OCI-LY7 (cell line): Measurements from ENCODE around the gene SPEM1. TPM values are rescaled to one million over a fixed set of nuclear protein-coding genes. Genes with fewer than 3 reads are reported as not detected.

Experiments
- BruUV-seq: library from RNA; stranded (reverse); fragments of 400-500 nt; replicated peaks from 2 replicates; lab custom pipeline; 2021; lab: Mats Ljungman, UMichigan
- CTCF ChIA-PET: fragments of 300-600 bp; sonication (Branson Sonifier 250); formaldehyde crosslinking; loops from one replicate; lab custom pipeline; 2022; ENCODE audit warnings: antibody characterized with exemption; ENCODE audit not compliant: unreplicated experiment; lab: Charles Lee
- POLR2A ChIA-PET: fragments of 300-600 bp; sonication (Branson Sonifier 250); formaldehyde crosslinking; loops from one replicate; lab custom pipeline; 2022; ENCODE audit warnings: antibody characterized with exemption; lab: Charles Lee
- DNase-seq: peaks from one replicate; pipeline ENCODE4 v3.0.0-alpha.2; 2015; ENCODE audit warnings: low spot score
- H2AFZ ChIP-seq: fragments of 200-600 bp; sonication (generic), shearing (Covaris generic); 2 replicates; pipeline ENCODE4 v1.6.1; 2014; ENCODE audit warnings: mild to moderate bottlenecking, antibody characterized with exemption, low read length, moderate library complexity
- H3K27ac ChIP-seq: fragments of 200-600 bp; sonication (generic); 2 replicates; pipeline ENCODE4 v1.5.1; 2014; ENCODE audit warnings: mixed run types, low read depth, mild to moderate bottlenecking, moderate library complexity, low read length, inconsistent platforms; ENCODE audit not compliant: poor library complexity, severe bottlenecking
- H3K36me3 ChIP-seq: fragments of 200-600 bp; sonication (generic); 2 replicates; pipeline ENCODE4 v1.6.1; 2014; ENCODE audit warnings: mild to moderate bottlenecking, antibody characterized with exemption, low read length, moderate library complexity, mixed read lengths; ENCODE audit not compliant: insufficient read depth
- H3K4me1 ChIP-seq: fragments of 200-600 bp; sonication (generic); 2 replicates; pipeline ENCODE4 v1.5.1; 2014; ENCODE audit warnings: mild to moderate bottlenecking, low read length; ENCODE audit not compliant: insufficient read depth, poor library complexity, severe bottlenecking
- H3K4me2 ChIP-seq: fragments of 200-600 bp; sonication (generic); 2 replicates; pipeline ENCODE4 v1.6.1; 2014; ENCODE audit warnings: mild to moderate bottlenecking, low read length
- H3K4me3 ChIP-seq: fragments of 200-600 bp; sonication (generic); 2 replicates; pipeline ENCODE4 v1.5.1; 2014; ENCODE audit warnings: mild to moderate bottlenecking, low read depth, low read length; ENCODE audit not compliant: poor library complexity, severe bottlenecking
- H3K79me2 ChIP-seq: fragments of 200-600 bp; sonication (generic); 2 replicates; pipeline ENCODE4 v1.6.1; 2016; ENCODE audit warnings: low read depth, mild to moderate bottlenecking, low read length, moderate library complexity, mixed read lengths; ENCODE audit not compliant: insufficient read depth
- H3K9me2 ChIP-seq: fragments of 200-600 bp; sonication (generic); 2 replicates; pipeline ENCODE4 v1.6.1; 2016; ENCODE audit warnings: mild to moderate bottlenecking, low read length, mixed read lengths; ENCODE audit not compliant: insufficient read depth
- H3K9me3 ChIP-seq: fragments of 200-600 bp; sonication (generic); 2 replicates; pipeline ENCODE4 v1.6.1; 2014; ENCODE audit warnings: mild to moderate bottlenecking, mixed run types, low read length, mixed read lengths
- H4K20me1 ChIP-seq: fragments of 200-600 bp; sonication (generic); 2 replicates; pipeline ENCODE4 v1.6.1; 2014; ENCODE audit warnings: mild to moderate bottlenecking, antibody characterized with exemption, low read length, moderate library complexity, mixed read lengths; ENCODE audit not compliant: insufficient read depth
- EZH2phosphoT487 ChIP-seq: fragments of 200-600 bp; sonication (generic); IDR thresholded peaks from 2 replicates; pipeline ENCODE4 v1.6.1; 2018; ENCODE audit warnings: low read depth, borderline replicate concordance, mild to moderate bottlenecking, mixed run types, antibody characterized with exemption, low read length, moderate library complexity, mixed read lengths
- intact Hi-C: fragments of 100-400 bp; cut with micrococcal nuclease; formaldehyde crosslinking; loops from one replicate; pipeline ENCODE4 v1.10.0; 2022; ENCODE audit not compliant: unreplicated experiment
- total RNA-seq, 2 experiments: library from RNA; depleted of rRNA in 1 of 2; stranded (reverse); fragments of >200 nt in 1 of 2; shearing (Covaris generic) in 1 of 2; gene quantifications; 2 replicates each; pipeline ENCODE4 v1.2.3, GENCODE V29; 2014 to 2022
- TF ChIP-seq, protein P1 (sequence below): fragments of 200-600 bp; sonication (generic); conservative IDR thresholded peaks from 2 replicates; pipeline ENCODE4 v1.5.1; 2014; ENCODE audit warnings: mild to moderate bottlenecking, antibody characterized with exemption, low read length, moderate library complexity, mixed read lengths

Gene SPEM1
- total RNA-seq, 2 experiments from 2014 or later, result not detected

DNA sequence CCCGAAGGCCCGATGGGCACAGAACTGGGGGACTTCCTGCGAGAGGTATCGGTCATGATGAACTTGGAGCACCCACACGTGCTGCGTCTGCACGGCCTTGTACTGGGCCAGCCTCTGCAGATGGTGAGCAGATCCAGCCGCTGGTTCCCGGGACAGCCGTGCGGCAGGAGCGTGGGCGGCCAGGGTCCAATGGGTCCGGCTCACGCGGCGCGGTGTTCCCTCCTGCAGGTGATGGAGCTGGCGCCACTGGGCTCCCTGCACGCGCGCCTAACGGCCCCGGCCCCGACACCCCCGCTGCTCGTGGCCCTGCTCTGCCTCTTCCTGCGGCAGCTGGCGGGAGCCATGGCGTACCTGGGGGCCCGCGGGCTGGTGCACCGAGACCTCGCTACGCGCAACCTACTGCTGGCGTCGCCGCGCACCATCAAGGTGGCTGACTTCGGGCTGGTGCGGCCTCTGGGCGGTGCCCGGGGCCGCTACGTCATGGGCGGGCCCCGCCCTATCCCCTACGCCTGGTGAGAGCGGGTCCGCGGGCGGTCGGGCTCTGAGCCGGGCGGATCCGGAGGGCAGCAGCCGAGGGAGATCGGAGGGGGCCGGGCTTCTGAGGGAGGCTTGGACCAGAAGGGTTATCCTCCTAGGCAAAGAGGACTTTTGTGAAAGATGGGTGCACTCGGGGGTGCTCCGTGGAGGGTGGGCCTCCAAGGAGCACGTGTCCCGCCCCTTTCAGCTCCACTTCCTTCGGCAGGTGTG is 36.2 kb upstream of the SPEM1 start:
- TF ChIP-seq, protein P1, sequence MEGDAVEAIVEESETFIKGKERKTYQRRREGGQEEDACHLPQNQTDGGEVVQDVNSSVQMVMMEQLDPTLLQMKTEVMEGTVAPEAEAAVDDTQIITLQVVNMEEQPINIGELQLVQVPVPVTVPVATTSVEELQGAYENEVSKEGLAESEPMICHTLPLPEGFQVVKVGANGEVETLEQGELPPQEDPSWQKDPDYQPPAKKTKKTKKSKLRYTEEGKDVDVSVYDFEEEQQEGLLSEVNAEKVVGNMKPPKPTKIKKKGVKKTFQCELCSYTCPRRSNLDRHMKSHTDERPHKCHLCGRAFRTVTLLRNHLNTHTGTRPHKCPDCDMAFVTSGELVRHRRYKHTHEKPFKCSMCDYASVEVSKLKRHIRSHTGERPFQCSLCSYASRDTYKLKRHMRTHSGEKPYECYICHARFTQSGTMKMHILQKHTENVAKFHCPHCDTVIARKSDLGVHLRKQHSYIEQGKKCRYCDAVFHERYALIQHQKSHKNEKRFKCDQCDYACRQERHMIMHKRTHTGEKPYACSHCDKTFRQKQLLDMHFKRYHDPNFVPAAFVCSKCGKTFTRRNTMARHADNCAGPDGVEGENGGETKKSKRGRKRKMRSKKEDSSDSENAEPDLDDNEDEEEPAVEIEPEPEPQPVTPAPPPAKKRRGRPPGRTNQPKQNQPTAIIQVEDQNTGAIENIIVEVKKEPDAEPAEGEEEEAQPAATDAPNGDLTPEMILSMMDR, result no peak
- no peak for TF ChIP-seq EZH2phosphoT487
- BruUV-seq, result no TSS peak

DNA sequence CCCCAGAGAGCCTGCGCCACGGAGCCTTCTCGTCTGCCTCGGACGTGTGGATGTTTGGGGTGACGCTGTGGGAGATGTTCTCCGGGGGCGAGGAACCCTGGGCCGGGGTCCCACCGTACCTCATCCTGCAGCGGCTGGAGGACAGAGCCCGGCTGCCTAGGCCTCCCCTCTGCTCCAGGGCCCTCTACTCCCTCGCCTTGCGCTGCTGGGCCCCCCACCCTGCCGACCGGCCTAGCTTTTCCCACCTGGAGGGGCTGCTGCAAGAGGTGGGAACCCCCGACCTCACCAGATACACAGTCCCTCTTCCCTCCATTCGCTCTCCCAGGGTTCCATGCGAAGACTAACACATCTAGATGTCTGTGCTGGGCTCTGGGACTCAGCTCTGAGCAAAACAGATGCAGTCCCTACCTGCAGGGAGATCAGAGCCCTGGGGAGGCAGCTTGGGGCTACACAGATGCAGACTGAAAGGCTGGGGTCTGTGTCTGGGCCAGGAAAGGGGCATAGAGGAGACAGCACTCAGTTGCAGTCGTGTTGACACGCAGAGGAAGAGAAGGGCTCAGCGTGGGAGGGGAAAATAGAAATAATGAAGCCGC is 35.5 kb upstream of the SPEM1 start:
- Histone ChIP-seq H2AFZ (peak overlapping the region; percentile 61; the same call in 1 of the 2 replicates), H3K9me3 (0 out of 2 replicates have a peak, but pooled peaks cover 1% of the 10 kb centered on the region), H3K36me3 (no peaks in the 10 kb centered on the region), H3K4me2 (peak overlapping the region; percentile 72), H3K9me2 (no peaks in the 10 kb centered on the region), H3K27ac (no peak overlapping the region), H4K20me1 (no peaks in the 10 kb centered on the region), H3K4me1 (peaks cover 11% of the 10 kb centered on the region), H3K4me3 (peak overlapping the region; percentile 64), H3K79me2 (no peaks in the 10 kb centered on the region)
- ChIA-PET CTCF (no interaction called here), POLR2A (interaction anchor here (0.6 to 1.0 kb wide), 3 partner anchors 10 to 54 kb away, joined by 3 read pairs; partner anchors contain the start of gene PLSCR3)
- TF ChIP-seq, protein P1, result no peak
- no peak for TF ChIP-seq EZH2phosphoT487
- BruUV-seq, result no TSS peak
- intact Hi-C loops, result loop anchor here (2.0 kb wide), 1 partner anchor 24 kb away; no protein-coding TSS in a partner anchor
- DNase-seq, result peak; percentile 14

More for the DNA sequence above, 36.2 kb upstream of the SPEM1 start:
- peak overlapping the region; percentile 72 for H3K4me2 ChIP-seq
- no peaks in the 10 kb centered on the region for H3K9me2 ChIP-seq
- H3K27ac ChIP-seq, result no peak overlapping the region
- no peaks in the 10 kb centered on the region for H3K36me3 ChIP-seq
- peak overlapping the region; percentile 64 for H3K4me3 ChIP-seq
- H3K79me2 ChIP-seq, result no peaks in the 10 kb centered on the region
- 0 out of 2 replicates have a peak, but pooled peaks cover 6% of the 10 kb centered on the region for H3K9me3 ChIP-seq
- ChIA-PET CTCF (no interaction called here), POLR2A (interaction anchor here (0.6 to 1.0 kb wide), 3 partner anchors 10 to 54 kb away, joined by 3 read pairs; partner anchors contain the start of gene PLSCR3)
- H4K20me1 ChIP-seq, result no peaks in the 10 kb centered on the region
- DNase-seq, result peak; percentile 72
- H3K4me1 ChIP-seq, result peaks cover 11% of the 10 kb centered on the region
- intact Hi-C loops, result loop anchor here (2.0 kb wide), 1 partner anchor 23 kb away; no protein-coding TSS in a partner anchor
- H2AFZ ChIP-seq, result peak overlapping the region; percentile 61; the same call in 1 of the 2 replicates
